Measurements from ENCODE around the gene LRMDA. TPM values are rescaled to one million over a fixed set of nuclear protein-coding genes. Genes with fewer than 3 reads are reported as not detected.

LRMDA gene
- total RNA-seq, 1 experiment from 2014 or later = not detected

DNA sequence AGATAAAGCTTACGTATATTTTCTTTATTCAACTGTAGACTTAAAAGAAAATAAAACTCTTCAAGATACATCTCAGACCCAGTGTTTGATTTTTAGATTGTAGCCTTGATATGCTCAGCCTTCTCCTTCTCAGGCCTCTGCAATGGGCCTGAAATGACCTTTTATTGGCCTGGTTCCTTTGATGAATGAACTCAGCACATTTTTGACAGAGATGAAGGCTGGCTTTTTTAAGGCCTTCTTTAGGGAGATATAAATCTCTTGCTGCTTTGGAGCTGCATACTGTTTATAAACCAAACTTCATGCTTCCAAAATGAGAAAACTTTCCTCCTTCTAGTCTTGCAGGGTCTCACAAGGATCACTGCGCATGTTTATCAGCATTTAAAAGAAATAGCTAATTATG, 1049.8 kb downstream of the LRMDA start:
- POLR2A ChIA-PET (ENCODE audit: low non-redundant PET) = interaction anchor here (0.6 kb wide), 1 partner anchor 1679 kb away, joined by 3 read pairs; no protein-coding TSS in a partner anchor
- CTCF ChIA-PET = no interaction called here
- no peak overlapping the region for H3K27ac ChIP-seq (ENCODE audit: low read depth, low read length, poor library complexity, severe bottlenecking)
- no TSS peak for BruUV-seq (replicated peaks)
- no peaks in the 10 kb centered on the region for H3K9me3 ChIP-seq (ENCODE audit: low read depth, low read length, poor library complexity, severe bottlenecking)
- no peaks in the 10 kb centered on the region for H3K4me1 ChIP-seq (ENCODE audit: insufficient read depth, low read length, poor library complexity, severe bottlenecking)
- no peak for DNase-seq (ENCODE audit: low spot score)
- no peak for TF ChIP-seq EZH2 (IDR thresholded peaks at IDR 0.05; ENCODE audit: borderline replicate concordance, low read depth, low read length, poor library complexity, severe bottlenecking)
- TF ChIP-seq, protein P1, sequence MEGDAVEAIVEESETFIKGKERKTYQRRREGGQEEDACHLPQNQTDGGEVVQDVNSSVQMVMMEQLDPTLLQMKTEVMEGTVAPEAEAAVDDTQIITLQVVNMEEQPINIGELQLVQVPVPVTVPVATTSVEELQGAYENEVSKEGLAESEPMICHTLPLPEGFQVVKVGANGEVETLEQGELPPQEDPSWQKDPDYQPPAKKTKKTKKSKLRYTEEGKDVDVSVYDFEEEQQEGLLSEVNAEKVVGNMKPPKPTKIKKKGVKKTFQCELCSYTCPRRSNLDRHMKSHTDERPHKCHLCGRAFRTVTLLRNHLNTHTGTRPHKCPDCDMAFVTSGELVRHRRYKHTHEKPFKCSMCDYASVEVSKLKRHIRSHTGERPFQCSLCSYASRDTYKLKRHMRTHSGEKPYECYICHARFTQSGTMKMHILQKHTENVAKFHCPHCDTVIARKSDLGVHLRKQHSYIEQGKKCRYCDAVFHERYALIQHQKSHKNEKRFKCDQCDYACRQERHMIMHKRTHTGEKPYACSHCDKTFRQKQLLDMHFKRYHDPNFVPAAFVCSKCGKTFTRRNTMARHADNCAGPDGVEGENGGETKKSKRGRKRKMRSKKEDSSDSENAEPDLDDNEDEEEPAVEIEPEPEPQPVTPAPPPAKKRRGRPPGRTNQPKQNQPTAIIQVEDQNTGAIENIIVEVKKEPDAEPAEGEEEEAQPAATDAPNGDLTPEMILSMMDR (conservative IDR thresholded peaks at IDR 0.05; ENCODE audit: low read depth, low read length) = no peak
- no peaks in the 10 kb centered on the region for H3K27me3 ChIP-seq (replicated peaks; ENCODE audit: insufficient read depth, low read depth, low read length, poor library complexity)
- no peak overlapping the region for H3K4me3 ChIP-seq (ENCODE audit: low read depth, low read length, poor library complexity, severe bottlenecking)
- intact Hi-C loops (cut with micrococcal nuclease; ENCODE audit: unreplicated experiment) = no loop called here
- H3K36me3 ChIP-seq (ENCODE audit: insufficient read depth, low read length, poor library complexity, severe bottlenecking) = no peaks in the 10 kb centered on the region

DNA sequence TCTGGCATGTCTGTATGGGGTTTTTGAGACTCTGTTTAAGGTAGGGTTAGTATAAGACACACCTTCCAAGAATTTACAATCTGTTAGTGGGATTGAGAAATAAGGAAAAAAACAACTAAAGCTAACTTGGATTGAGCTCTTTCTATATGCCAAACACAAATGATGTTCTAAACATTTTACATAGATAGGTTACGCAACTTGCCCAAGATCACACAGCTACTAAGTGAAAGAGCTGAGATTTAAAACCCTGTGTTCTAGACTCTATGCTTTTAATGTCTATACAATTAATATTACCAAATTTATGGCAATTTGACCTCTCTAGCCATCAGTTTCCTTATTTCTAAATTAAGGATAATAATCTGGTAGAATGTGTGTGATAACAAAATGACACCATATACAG, 1056.2 kb downstream of the LRMDA start:
- ChIA-PET CTCF (no interaction called here), POLR2A (ENCODE audit: low non-redundant PET) (no interaction called here)
- no peak for DNase-seq (ENCODE audit: low spot score)
- Histone ChIP-seq H3K4me1 (ENCODE audit: insufficient read depth, low read length, poor library complexity, severe bottlenecking) (no peaks in the 10 kb centered on the region), H3K36me3 (ENCODE audit: insufficient read depth, low read length, poor library complexity, severe bottlenecking) (no peaks in the 10 kb centered on the region), H3K4me3 (ENCODE audit: low read depth, low read length, poor library complexity, severe bottlenecking) (no peak overlapping the region), H3K27me3 (replicated peaks; ENCODE audit: insufficient read depth, low read depth, low read length, poor library complexity) (no peaks in the 10 kb centered on the region), H3K27ac (ENCODE audit: low read depth, low read length, poor library complexity, severe bottlenecking) (no peak overlapping the region), H3K9me3 (ENCODE audit: low read depth, low read length, poor library complexity, severe bottlenecking) (no peaks in the 10 kb centered on the region)
- TF ChIP-seq EZH2 (IDR thresholded peaks at IDR 0.05; ENCODE audit: borderline replicate concordance, low read depth, low read length, poor library complexity, severe bottlenecking) = no peak
- TF ChIP-seq, protein P1 (conservative IDR thresholded peaks at IDR 0.05; ENCODE audit: low read depth, low read length) = no peak
- intact Hi-C loops (cut with micrococcal nuclease; ENCODE audit: unreplicated experiment) = no loop called here
- BruUV-seq (replicated peaks) = no TSS peak

DNA sequence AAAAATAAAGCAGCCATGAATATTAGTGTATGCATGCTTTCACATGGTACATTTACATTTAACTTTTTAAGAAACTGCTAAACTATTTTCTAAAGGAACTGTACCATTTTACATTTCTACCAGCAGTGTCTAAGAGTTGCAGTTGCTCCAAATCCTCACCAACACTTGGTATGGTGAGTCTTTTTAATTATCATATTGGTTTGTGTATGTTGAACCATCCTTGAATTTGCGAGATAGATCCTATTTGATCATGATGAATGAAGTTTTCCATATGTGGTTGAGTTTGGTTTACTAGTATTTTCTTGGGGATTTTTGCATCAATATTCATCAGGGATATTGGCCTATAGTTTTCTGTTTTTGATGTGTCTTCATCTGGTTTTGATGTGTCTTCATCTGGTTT, 1057.2 kb downstream of the LRMDA start:
- intact Hi-C loops (cut with micrococcal nuclease; ENCODE audit: unreplicated experiment) = no loop called here
- ChIA-PET POLR2A (ENCODE audit: low non-redundant PET) (no interaction called here), CTCF (no interaction called here)
- Histone ChIP-seq H3K27ac (ENCODE audit: low read depth, low read length, poor library complexity, severe bottlenecking) (no peak overlapping the region), H3K36me3 (ENCODE audit: insufficient read depth, low read length, poor library complexity, severe bottlenecking) (no peaks in the 10 kb centered on the region), H3K27me3 (replicated peaks; ENCODE audit: insufficient read depth, low read depth, low read length, poor library complexity) (no peaks in the 10 kb centered on the region), H3K4me1 (ENCODE audit: insufficient read depth, low read length, poor library complexity, severe bottlenecking) (no peaks in the 10 kb centered on the region), H3K9me3 (ENCODE audit: low read depth, low read length, poor library complexity, severe bottlenecking) (no peaks in the 10 kb centered on the region), H3K4me3 (ENCODE audit: low read depth, low read length, poor library complexity, severe bottlenecking) (no peak overlapping the region)
- DNase-seq (ENCODE audit: low spot score) = no peak
- no peak for TF ChIP-seq EZH2 (IDR thresholded peaks at IDR 0.05; ENCODE audit: borderline replicate concordance, low read depth, low read length, poor library complexity, severe bottlenecking)
- TF ChIP-seq, protein P1 (conservative IDR thresholded peaks at IDR 0.05; ENCODE audit: low read depth, low read length) = no peak
- BruUV-seq (replicated peaks) = no TSS peak
